Measurements from ENCODE around the gene MEF2B.

DNA sequence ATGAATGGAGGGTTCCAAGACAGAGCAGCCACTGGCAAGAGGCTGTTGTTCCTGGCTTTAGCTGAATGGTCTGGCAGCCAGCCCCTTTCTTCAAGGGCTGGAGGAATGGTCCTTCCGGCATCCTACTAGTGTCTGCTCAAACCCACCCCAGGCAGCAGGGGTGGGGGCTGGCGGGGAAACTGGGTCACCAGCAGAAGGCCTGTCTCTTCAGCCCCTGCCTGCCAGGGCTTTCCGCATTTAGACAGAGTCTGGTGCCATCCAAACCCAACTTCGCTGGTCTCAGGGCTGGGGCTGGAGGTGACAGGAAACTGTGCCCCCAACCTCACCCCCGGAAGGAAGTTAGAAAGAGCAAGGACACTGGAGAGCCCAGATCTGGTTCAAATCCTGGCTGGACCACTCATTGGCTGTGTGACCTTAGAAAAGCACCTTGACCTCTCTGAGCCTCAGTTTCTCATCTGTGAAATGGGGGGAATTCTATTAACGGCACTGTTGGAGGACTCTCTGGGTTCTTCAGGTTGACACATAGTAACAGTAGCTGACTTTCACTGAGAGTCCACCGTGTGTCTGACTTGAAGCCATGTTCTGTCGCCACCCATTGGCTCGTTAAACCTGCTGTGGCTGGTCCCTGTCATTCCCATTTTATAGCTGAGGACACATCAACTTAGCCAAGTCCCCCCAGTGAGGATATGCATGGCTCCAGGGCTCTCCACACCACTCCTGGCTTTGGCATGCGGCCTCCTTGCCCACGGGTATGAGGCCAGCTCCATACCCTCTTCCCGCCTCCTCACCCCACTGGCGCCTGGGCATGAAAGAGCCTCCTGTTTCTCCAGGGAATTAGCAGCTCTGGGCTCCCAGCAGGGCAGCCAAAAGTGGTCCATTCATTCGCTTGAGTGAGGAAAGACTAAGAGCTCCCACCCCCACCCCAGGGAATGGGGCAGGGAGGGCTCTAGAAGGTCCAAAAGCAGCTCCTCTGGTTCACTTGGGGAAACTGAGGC is 35.6 kb upstream of the MEF2B start:
- TF ChIP-seq POLR2A (IDR thresholded peaks at IDR 0.05) (no peak), POLR2AphosphoS5 (IDR thresholded peaks at IDR 0.05) (no peak), EP300 (IDR thresholded peaks at IDR 0.05) (no peak)
- TF ChIP-seq, protein P1, sequence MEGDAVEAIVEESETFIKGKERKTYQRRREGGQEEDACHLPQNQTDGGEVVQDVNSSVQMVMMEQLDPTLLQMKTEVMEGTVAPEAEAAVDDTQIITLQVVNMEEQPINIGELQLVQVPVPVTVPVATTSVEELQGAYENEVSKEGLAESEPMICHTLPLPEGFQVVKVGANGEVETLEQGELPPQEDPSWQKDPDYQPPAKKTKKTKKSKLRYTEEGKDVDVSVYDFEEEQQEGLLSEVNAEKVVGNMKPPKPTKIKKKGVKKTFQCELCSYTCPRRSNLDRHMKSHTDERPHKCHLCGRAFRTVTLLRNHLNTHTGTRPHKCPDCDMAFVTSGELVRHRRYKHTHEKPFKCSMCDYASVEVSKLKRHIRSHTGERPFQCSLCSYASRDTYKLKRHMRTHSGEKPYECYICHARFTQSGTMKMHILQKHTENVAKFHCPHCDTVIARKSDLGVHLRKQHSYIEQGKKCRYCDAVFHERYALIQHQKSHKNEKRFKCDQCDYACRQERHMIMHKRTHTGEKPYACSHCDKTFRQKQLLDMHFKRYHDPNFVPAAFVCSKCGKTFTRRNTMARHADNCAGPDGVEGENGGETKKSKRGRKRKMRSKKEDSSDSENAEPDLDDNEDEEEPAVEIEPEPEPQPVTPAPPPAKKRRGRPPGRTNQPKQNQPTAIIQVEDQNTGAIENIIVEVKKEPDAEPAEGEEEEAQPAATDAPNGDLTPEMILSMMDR (IDR thresholded peaks at IDR 0.05), result no peak
